B cell (primary cell): ENCODE results near the gene ABCA13. TPM values are rescaled to one million over a fixed set of nuclear protein-coding genes. Genes with fewer than 3 reads are reported as not detected.
"Not testable (repeated sequence)": the region's sequence is repeated elsewhere in the genome, so short reads cannot be mapped to it uniquely, and the experiment has no call there.

Source experiments
- ATAC-seq: fragments of 200-7000 bp; cut with Tn5 transposase; one replicate; pipeline ENCODE4 v1.10.0; 2021; ENCODE audit warnings: low read depth, mild to moderate bottlenecking, moderate number of reproducible peaks, moderate library complexity
- CTCF ChIA-PET: fragments of 350-600 bp; sonication (Branson Sonifier 250); formaldehyde crosslinking; loops from one replicate; lab custom pipeline; 2021; ENCODE audit warnings: antibody characterized with exemption, inconsistent platforms; lab: Charles Lee
- POLR2A ChIA-PET: fragments of 350-600 bp; sonication (Branson Sonifier 250); formaldehyde crosslinking; loops from one replicate; lab custom pipeline; 2021; ENCODE audit warnings: antibody characterized with exemption; lab: Charles Lee
- DNase-seq: peaks from one replicate; pipeline ENCODE4 v3.0.0; 2013
- H2AFZ ChIP-seq: 2 replicates; pipeline ENCODE4 v1.6.1; 2012; ENCODE audit warnings: mild to moderate bottlenecking, low read depth, low read length; ENCODE audit not compliant: insufficient read depth, poor library complexity, severe bottlenecking
- H3K27ac ChIP-seq, 2 donors: 1 replicate in 1 of 2; 2 replicates in 1 of 2; pipeline ENCODE4 v1.5.1; 2012 to 2013; ENCODE audit warnings: low read length in 2 of 2, mild to moderate bottlenecking in 2 of 2, moderate library complexity in 1 of 2
- H3K27me3 ChIP-seq, 4 experiments: fragments of 200-600 bp in 1 of 4; sonication (generic) in 1 of 4; replicated peaks in 1 of 4; 1 replicate in 2 of 4; 2 replicates in 2 of 4; pipeline versions ENCODE4 v1.6.1 to v1.7.0; 2013 to 2016; ENCODE audit warnings: low read length in 3 of 4, mild to moderate bottlenecking in 2 of 4, mixed read lengths in 1 of 4, moderate library complexity in 1 of 4; ENCODE audit not compliant: insufficient read depth in 4 of 4, control insufficient read depth in 3 of 4; ENCODE audit errors: control extremely low read depth in 1 of 4
- H3K36me3 ChIP-seq, 2 experiments: replicated peaks in 1 of 2; 1 replicate in 1 of 2; 2 replicates in 1 of 2; pipeline versions ENCODE4 v1.6.1 to v1.7.1; 2013; ENCODE audit warnings: low read length in 1 of 2; ENCODE audit not compliant: insufficient read depth in 2 of 2, control insufficient read depth in 1 of 2; ENCODE audit errors: control extremely low read depth in 1 of 2, extremely low read depth in 1 of 2
- H3K4me1 ChIP-seq, 2 donors: fragments of 200-600 bp in 1 of 2; sonication (generic) in 1 of 2; 1 replicate in 1 of 2; 2 replicates in 1 of 2; pipeline versions ENCODE4 v1.5.1 to v1.6.1; 2013 to 2017; ENCODE audit warnings: low read length in 2 of 2; ENCODE audit not compliant: control insufficient read depth in 2 of 2, insufficient read depth in 2 of 2
- H3K4me2 ChIP-seq: replicated peaks from 2 replicates; pipeline ENCODE3; 2012; ENCODE audit warnings: mild to moderate bottlenecking, low read depth, low read length; ENCODE audit not compliant: poor library complexity, severe bottlenecking
- H3K4me3 ChIP-seq, 5 experiments: fragments of 200-600 bp in 1 of 5; sonication (generic) in 1 of 5; 1 replicate in 3 of 5; 2 replicates in 2 of 5; pipeline versions ENCODE4 v1.5.1 to v1.7.0; 2011 to 2016; ENCODE audit warnings: low read length in 4 of 5, mild to moderate bottlenecking in 4 of 5, low read depth in 2 of 5, control low read depth in 1 of 5, moderate library complexity in 1 of 5; ENCODE audit not compliant: insufficient read depth in 1 of 5; ENCODE audit errors: control extremely low read depth in 1 of 5, extremely low read depth in 1 of 5
- H3K79me2 ChIP-seq: fragments of 200-600 bp; sonication (generic); one replicate; pipeline ENCODE4 v1.6.0; 2016; ENCODE audit warnings: low read length; ENCODE audit not compliant: control insufficient read depth, insufficient read depth
- H3K9ac ChIP-seq: fragments of 200-600 bp; sonication (generic); 2 replicates; pipeline ENCODE4 v1.6.1; 2017; ENCODE audit warnings: mild to moderate bottlenecking, low read length, moderate library complexity
- H3K9me3 ChIP-seq, 3 donors: one replicate each; pipeline versions ENCODE4 v1.6.1 to v1.7.1; 2013; ENCODE audit warnings: low read length in 2 of 3; ENCODE audit not compliant: control insufficient read depth in 2 of 3, insufficient read depth in 1 of 3; ENCODE audit errors: control extremely low read depth in 1 of 3
- H4K20me1 ChIP-seq: 2 replicates; pipeline ENCODE4 v1.6.0; 2012; ENCODE audit warnings: mild to moderate bottlenecking, low read length; ENCODE audit not compliant: insufficient read depth, control insufficient read depth, poor library complexity, severe bottlenecking
- H3K27ac Mint-ChIP-seq: one replicate; pipeline ENCODE4 v1.8.0; 2021; ENCODE audit warnings: mixed read lengths
- H3K27me3 Mint-ChIP-seq: one replicate; pipeline ENCODE4 v1.8.0; 2021; ENCODE audit warnings: mixed read lengths
- H3K4me1 Mint-ChIP-seq: one replicate; pipeline ENCODE4 v1.8.0; 2021; ENCODE audit warnings: mixed read lengths
- H3K4me3 Mint-ChIP-seq: one replicate; pipeline ENCODE4 v1.8.0; 2021; ENCODE audit warnings: mixed read lengths
- H3K9me3 Mint-ChIP-seq: one replicate; pipeline ENCODE4 v1.8.0; 2022; ENCODE audit warnings: mixed read lengths; ENCODE audit not compliant: insufficient read depth
- EZH2 ChIP-seq: IDR thresholded peaks from 2 replicates; pipeline ENCODE4 v1.6.1; 2012; ENCODE audit warnings: borderline replicate concordance, low read depth, mild to moderate bottlenecking, moderate library complexity, low read length; ENCODE audit not compliant: insufficient read depth, poor library complexity, severe bottlenecking
- WGBS: methylation state at CpG from one replicate; pipeline ENCODE4 v1.1.5; 2013; ENCODE audit warnings: missing lambda C conversion rate; ENCODE audit not compliant: insufficient coverage; 5-methylcytosine and 5-hydroxymethylcytosine counted together
- intact Hi-C: fragments of 100-400 bp; cut with micrococcal nuclease; formaldehyde crosslinking; loops from one replicate; pipeline ENCODE4 v1.10.0; 2022
- polyA plus RNA-seq: library from polyadenylated mRNA; depleted of rRNA; stranded (reverse); fragments of >200 nt; gene quantifications from 2 replicates; pipeline ENCODE4 v1.2.3, GENCODE V29; 2012
- total RNA-seq, 2 donors: library from RNA; stranded (reverse); fragments of 120-200 nt in 1 of 2; gene quantifications; 1 replicate in 1 of 2; 2 replicates in 1 of 2; pipeline versions ENCODE4 v1.2.3 to v1.2.4, GENCODE V29; 2013 to 2022
- TF ChIP-seq, protein P1 (sequence below): fragments of 200-600 bp; IDR thresholded peaks from one replicate; pipeline ENCODE4 v1.8.0; 2022; ENCODE audit warnings: antibody characterized with exemption, mild to moderate bottlenecking

ABCA13 gene
- total and polyA plus RNA-seq, 2 donors (not counting 1 experiment from before 2014, with no cell fraction given), result not detected

DNA sequence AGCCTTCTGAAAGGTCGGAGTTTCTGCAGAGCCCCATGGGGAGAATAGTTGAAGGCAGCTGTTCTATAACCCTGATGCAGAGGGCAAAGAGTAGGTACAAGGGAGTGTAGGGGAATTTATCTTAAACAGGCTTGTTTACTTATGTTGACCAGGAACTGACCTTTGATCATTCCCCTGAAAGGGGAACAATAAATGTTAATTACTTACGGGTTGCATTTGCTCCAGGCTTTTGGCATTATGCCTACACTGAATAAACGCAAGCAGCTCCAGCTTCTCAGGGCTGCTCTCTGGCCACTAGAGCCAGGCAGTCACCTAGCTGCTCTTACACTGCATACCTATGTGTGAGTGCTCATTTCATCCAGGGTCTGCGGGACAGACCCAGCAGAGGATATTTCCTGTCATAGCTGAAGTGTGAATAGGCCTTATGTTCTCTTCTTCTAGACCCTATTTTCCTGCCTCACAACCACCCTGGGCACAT lies 26.9 kb upstream of the ABCA13 start:
- Histone ChIP-seq H3K4me1 (no peaks in the 10 kb centered on the region), H3K4me3 (no peak overlapping the region), H3K36me3 (no peaks in the 10 kb centered on the region), H3K4me2 (no peak overlapping the region), H3K9me3 (peaks cover 0 to 3% (median 2%) of the 10 kb centered on the region in 3 donors), H3K9ac (no peak overlapping the region), H2AFZ (no peak overlapping the region), H3K27ac (no peak overlapping the region), H4K20me1 (no peaks in the 10 kb centered on the region), H3K79me2 (no peaks in the 10 kb centered on the region), H3K27me3 (peaks cover 0 to 2% (median 0%) of the 10 kb centered on the region in 4 experiments)
- intact Hi-C loops, result no loop called here
- peaks cover 29% of the 10 kb centered on the region for H3K27me3 Mint-ChIP-seq
- peaks cover 5% of the 10 kb centered on the region for H3K9me3 Mint-ChIP-seq
- TF ChIP-seq EZH2, result no peak
- TF ChIP-seq, protein P1, sequence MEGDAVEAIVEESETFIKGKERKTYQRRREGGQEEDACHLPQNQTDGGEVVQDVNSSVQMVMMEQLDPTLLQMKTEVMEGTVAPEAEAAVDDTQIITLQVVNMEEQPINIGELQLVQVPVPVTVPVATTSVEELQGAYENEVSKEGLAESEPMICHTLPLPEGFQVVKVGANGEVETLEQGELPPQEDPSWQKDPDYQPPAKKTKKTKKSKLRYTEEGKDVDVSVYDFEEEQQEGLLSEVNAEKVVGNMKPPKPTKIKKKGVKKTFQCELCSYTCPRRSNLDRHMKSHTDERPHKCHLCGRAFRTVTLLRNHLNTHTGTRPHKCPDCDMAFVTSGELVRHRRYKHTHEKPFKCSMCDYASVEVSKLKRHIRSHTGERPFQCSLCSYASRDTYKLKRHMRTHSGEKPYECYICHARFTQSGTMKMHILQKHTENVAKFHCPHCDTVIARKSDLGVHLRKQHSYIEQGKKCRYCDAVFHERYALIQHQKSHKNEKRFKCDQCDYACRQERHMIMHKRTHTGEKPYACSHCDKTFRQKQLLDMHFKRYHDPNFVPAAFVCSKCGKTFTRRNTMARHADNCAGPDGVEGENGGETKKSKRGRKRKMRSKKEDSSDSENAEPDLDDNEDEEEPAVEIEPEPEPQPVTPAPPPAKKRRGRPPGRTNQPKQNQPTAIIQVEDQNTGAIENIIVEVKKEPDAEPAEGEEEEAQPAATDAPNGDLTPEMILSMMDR, result no peak
- H3K4me3 Mint-ChIP-seq, result no peak overlapping the region
- H3K27ac Mint-ChIP-seq, result no peak overlapping the region
- ChIA-PET CTCF (no interaction called here), POLR2A (no interaction called here)
- ATAC-seq (no peak), DNase-seq (no peak)
- peaks cover 4% of the 10 kb centered on the region for H3K4me1 Mint-ChIP-seq
- 86% methylated on average over 3 of the region's 4 CpGs for WGBS

DNA sequence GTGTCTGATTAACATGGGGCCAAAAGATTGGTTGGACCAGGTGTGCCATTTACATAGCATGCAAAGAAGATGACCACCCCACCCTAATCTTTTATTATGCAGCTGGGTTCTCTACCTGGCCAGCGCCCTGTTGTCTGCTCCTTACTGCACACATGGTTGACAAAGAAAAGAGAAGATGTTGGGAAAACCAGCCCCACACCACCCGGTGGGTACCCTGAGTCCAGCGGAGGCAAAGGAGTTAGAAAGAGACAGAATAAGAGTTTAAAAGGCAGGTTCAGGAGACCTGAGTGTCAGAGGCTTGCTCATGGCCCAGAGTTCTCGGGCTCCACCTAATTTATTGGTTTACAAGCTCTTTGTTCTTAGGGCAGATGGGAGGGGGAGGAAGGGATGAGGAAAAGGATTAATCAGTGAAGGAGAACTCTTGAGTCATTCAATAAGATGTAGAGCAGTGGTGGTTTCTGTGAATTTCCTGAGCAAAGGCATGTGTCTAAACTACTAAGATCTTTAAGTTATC lies 24.1 kb upstream of the ABCA13 start:
- ATAC-seq (no peak), DNase-seq (no peak)
- Histone ChIP-seq H3K9ac (no peak overlapping the region), H3K27me3 (peaks cover 0 to 2% (median 0%) of the 10 kb centered on the region in 4 experiments), H3K4me2 (no peak overlapping the region), H3K4me1 (no peaks in the 10 kb centered on the region), H3K27ac (no peak overlapping the region), H4K20me1 (no peaks in the 10 kb centered on the region), H3K4me3 (no peak overlapping the region), H3K79me2 (no peaks in the 10 kb centered on the region), H3K9me3 (peaks cover 0 to 3% (median 0%) of the 10 kb centered on the region in 3 donors), H2AFZ (no peak overlapping the region), H3K36me3 (no peaks in the 10 kb centered on the region)
- H3K9me3 Mint-ChIP-seq, result peaks cover 4% of the 10 kb centered on the region
- ChIA-PET POLR2A (no interaction called here), CTCF (no interaction called here)
- peaks cover 34% of the 10 kb centered on the region for H3K27me3 Mint-ChIP-seq
- WGBS, result 92% methylated on average over 4 of the region's 4 CpGs
- TF ChIP-seq, protein P1, result no peak
- no peak for TF ChIP-seq EZH2
- no peak overlapping the region for H3K4me3 Mint-ChIP-seq
- no peak overlapping the region for H3K27ac Mint-ChIP-seq
- intact Hi-C loops, result no loop called here
- H3K4me1 Mint-ChIP-seq, result no peaks in the 10 kb centered on the region

DNA sequence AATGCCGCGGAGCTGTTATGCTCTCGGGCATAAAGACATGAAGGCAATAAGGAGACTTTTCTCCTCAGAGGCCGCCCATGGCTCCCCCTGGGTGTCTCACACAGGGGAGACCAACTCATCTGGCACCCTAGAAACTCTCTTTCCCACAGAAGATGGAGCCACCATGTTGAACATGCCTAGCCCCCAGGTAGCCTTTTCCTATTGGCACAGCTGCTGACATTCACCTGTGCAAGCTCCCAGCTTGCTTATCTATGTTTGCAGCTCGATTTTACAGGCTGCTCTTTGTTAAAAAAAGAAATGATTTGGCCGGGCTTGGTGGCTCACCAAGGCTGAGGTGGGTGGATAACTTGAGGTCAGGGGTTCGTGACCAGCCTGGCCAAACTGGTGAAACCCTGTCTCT lies 23.6 kb upstream of the ABCA13 start:
- WGBS, result 96% methylated on average over 4 of the region's 7 CpGs
- H4K20me1 ChIP-seq, H3K27ac Mint-ChIP-seq, H3K9me3 Mint-ChIP-seq, H3K4me1 Mint-ChIP-seq, H2AFZ ChIP-seq, intact Hi-C loops, H3K79me2 ChIP-seq, H3K27me3 ChIP-seq, H3K9ac ChIP-seq, ATAC-seq, H3K4me3 Mint-ChIP-seq, POLR2A ChIA-PET, CTCF ChIA-PET, H3K36me3 ChIP-seq, H3K9me3 ChIP-seq, DNase-seq, H3K27ac ChIP-seq, H3K4me2 ChIP-seq, H3K4me3 ChIP-seq, H3K4me1 ChIP-seq: not testable (repeated sequence)
- H3K27me3 Mint-ChIP-seq, result peaks cover 35% of the 10 kb centered on the region
